Upper lobe of left lung (tissue), 4 donors: Measurements from ENCODE around the gene LIPC.

Source experiments
- EP300 ChIP-seq, 4 donors: sonication (generic); formaldehyde crosslinking; IDR thresholded peaks; one replicate each; pipeline ENCODE4 v1.5.1; 2017; ENCODE audit warnings: antibody characterized with exemption in 4 of 4, control low read depth in 2 of 4
- POLR2A ChIP-seq, 4 donors: fragments of 450-650 bp; IDR thresholded peaks; one replicate each; pipeline ENCODE4 v1.5.1; 2016 to 2017; ENCODE audit warnings: antibody characterized with exemption in 4 of 4, mild to moderate bottlenecking in 2 of 4
- POLR2AphosphoS5 ChIP-seq, 2 donors: sonication (generic); formaldehyde crosslinking; IDR thresholded peaks; one replicate each; pipeline ENCODE4 v1.5.1; 2017; ENCODE audit warnings: antibody characterized with exemption in 2 of 2
- TF ChIP-seq, protein P1 (sequence below), 6 experiments: fragments of 450-650 bp in 4 of 6; fragments of 200-600 bp in 2 of 6; sonication (generic) in 2 of 6; IDR thresholded peaks; one replicate each; pipeline ENCODE4 v1.5.1; 2016 to 2019; ENCODE audit warnings: antibody characterized with exemption in 6 of 6

DNA sequence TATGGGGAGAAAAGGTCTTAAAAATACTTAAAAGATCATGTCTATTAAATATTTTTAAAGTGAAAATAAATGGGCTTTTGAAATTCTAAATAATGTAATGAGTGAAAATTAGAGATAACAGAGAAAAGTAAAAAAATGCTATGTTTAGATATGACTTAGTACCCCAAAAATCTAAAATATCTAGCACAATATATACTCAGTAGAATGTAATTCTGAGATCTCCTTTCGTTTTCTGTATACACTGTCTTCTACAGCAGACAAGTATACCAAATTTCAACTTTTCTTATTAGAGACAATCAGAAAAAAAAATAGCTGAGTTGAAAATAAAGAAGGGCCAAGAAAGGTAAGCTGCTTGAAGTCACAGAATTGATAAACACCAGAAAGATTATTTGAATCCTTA is 176.9 kb downstream of the LIPC start:
- TF ChIP-seq, protein P1, sequence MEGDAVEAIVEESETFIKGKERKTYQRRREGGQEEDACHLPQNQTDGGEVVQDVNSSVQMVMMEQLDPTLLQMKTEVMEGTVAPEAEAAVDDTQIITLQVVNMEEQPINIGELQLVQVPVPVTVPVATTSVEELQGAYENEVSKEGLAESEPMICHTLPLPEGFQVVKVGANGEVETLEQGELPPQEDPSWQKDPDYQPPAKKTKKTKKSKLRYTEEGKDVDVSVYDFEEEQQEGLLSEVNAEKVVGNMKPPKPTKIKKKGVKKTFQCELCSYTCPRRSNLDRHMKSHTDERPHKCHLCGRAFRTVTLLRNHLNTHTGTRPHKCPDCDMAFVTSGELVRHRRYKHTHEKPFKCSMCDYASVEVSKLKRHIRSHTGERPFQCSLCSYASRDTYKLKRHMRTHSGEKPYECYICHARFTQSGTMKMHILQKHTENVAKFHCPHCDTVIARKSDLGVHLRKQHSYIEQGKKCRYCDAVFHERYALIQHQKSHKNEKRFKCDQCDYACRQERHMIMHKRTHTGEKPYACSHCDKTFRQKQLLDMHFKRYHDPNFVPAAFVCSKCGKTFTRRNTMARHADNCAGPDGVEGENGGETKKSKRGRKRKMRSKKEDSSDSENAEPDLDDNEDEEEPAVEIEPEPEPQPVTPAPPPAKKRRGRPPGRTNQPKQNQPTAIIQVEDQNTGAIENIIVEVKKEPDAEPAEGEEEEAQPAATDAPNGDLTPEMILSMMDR (IDR thresholded peaks at IDR 0.05) = no peak
- TF ChIP-seq POLR2AphosphoS5 (IDR thresholded peaks at IDR 0.05) (no peak), POLR2A (IDR thresholded peaks at IDR 0.05) (no peak), EP300 (IDR thresholded peaks at IDR 0.05) (no peak)
